Transverse colon (tissue), 4 donors: ENCODE data around the gene GSDMA. TPM values are rescaled to one million over a fixed set of nuclear protein-coding genes. Genes with fewer than 3 reads are reported as not detected.
A peak's percentile ranks its signal among the peaks of the same experiment; 100 is the strongest.
"Not testable (repeated sequence)": the region's sequence is repeated elsewhere in the genome, so short reads cannot be mapped to it uniquely, and the experiment has no call there.

Experiments used
- DNase-seq: peaks from one replicate; pipeline ENCODE4 v3.0.0-alpha.2; 2019
- H3K27ac ChIP-seq, 4 donors: fragments of 200-600 bp; sonication (generic); 2 replicates each; pipeline ENCODE4 v1.5.1; 2016 to 2018; ENCODE audit warnings: inconsistent platforms in 4 of 4
- H3K27me3 ChIP-seq: fragments of 200-600 bp; sonication (generic); 2 replicates; pipeline ENCODE4 v1.5.1; 2017; ENCODE audit warnings: inconsistent platforms
- H3K36me3 ChIP-seq, 4 donors: fragments of 200-600 bp; sonication (generic); 2 replicates each; pipeline ENCODE4 v1.5.1; 2017 to 2019; ENCODE audit warnings: inconsistent platforms in 4 of 4
- H3K4me1 ChIP-seq, 4 donors: fragments of 200-600 bp; sonication (generic); 2 replicates each; pipeline ENCODE4 v1.5.1; 2017 to 2020; ENCODE audit warnings: inconsistent platforms in 4 of 4
- H3K4me3 ChIP-seq, 4 donors: fragments of 200-600 bp; sonication (generic); 1 replicate in 1 of 4; 2 replicates in 3 of 4; pipeline versions ENCODE4 v1.5.1 to v1.6.1; 2017 to 2019; ENCODE audit warnings: inconsistent platforms in 4 of 4
- H3K9me3 ChIP-seq, 2 donors: fragments of 200-600 bp; sonication (generic); 2 replicates each; pipeline ENCODE4 v1.5.1; 2017 to 2019; ENCODE audit warnings: inconsistent platforms in 2 of 2
- EP300 ChIP-seq: sonication (generic); formaldehyde crosslinking; IDR thresholded peaks from one replicate; pipeline ENCODE4 v1.6.1; 2017; ENCODE audit warnings: antibody characterized with exemption, low read depth
- POLR2A ChIP-seq: fragments of 450-650 bp; IDR thresholded peaks from one replicate; pipeline ENCODE4 v1.6.1; 2016; ENCODE audit warnings: antibody characterized with exemption, mild to moderate bottlenecking, moderate library complexity
- POLR2AphosphoS5 ChIP-seq, 3 donors: sonication (generic); formaldehyde crosslinking; IDR thresholded peaks; one replicate each; pipeline ENCODE4 v1.6.1; 2016; ENCODE audit warnings: antibody characterized with exemption in 3 of 3
- WGBS, 2 donors: methylation state at CpG; one replicate each; pipeline ENCODE4 v1.1.5; 2018; ENCODE audit warnings: low coverage in 1 of 2; 5-methylcytosine and 5-hydroxymethylcytosine counted together
- in situ Hi-C, 4 donors: fragments of 200-750 bp; cut with MboI; loops; one replicate each; pipeline versions ENCODE4 v1.15.0 to v1.15.1; 2017; ENCODE audit warnings: low sequenced_read_pairs in 3 of 4, low pct_ligation_motif_present in 1 of 4, low pct_unique_long_range_greater_than_20kb in 1 of 4
- intact Hi-C: fragments of 100-400 bp; cut with DNase I; formaldehyde crosslinking; loops from one replicate; pipeline ENCODE4 v1.15.1; 2023; ENCODE audit warnings: low total_unique reads
- total RNA-seq, 4 donors: library from RNA; depleted of rRNA; stranded (reverse); fragments of >200 nt; gene quantifications; one replicate each; pipeline ENCODE4 v1.1.0, GENCODE V29; 2016
- TF ChIP-seq, protein P1 (sequence below), 5 experiments: fragments of 200-600 bp in 3 of 5; fragments of 450-650 bp in 2 of 5; sonication (generic) in 3 of 5; IDR thresholded peaks; 1 replicate in 2 of 5; 2 replicates in 3 of 5; pipeline ENCODE4 v1.5.1; 2016 to 2017; ENCODE audit warnings: antibody characterized with exemption in 5 of 5, inconsistent platforms in 3 of 5, mild to moderate bottlenecking in 2 of 5, moderate library complexity in 1 of 5

Gene GSDMA
- total RNA-seq, 4 donors from 2014 or later = 3.7 TPM; not detected in 3

DNA sequence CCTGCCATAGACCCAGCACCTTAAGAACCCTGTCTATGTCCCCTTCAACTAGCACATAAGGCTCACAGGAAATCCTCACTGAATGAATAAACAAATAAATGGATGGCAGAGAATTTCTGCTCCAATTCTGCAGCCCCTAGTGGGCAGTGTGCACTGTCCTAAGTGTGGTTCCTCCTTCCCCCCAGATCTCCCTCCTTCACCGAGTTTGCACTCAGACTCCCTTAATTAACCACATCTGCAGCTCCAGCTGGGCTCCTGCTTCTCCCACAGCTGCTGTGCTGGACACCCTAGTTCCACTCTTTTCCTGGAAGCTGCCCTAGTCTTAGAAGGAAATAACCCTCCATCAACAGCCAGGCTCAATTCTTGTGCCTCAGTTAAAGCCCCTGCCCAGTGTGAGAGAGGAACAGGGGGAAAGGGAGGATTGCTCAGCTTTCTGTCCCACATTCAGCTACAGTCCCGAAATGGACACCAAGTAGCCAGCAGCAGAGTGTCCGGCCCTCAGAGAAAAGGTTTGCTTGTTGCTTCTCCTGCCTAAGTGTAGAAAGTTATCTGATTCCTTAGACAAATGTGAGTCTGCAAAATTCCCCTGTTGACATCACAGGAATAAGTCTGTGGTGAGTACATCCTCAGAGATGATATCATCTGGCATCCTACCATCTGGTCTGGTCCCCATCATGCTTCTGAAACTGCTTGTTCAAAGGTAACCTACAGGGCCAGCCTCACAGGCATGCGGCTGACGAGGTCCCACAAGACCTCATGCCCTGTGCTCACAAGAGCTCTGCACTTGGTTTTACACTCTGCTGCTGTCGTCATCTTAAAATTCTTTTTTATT lies 23.0 kb upstream of the GSDMA start:
- 52 to 83% methylated on average over 3 to 6 of the region's 6 CpGs for WGBS, 2 donors

DNA sequence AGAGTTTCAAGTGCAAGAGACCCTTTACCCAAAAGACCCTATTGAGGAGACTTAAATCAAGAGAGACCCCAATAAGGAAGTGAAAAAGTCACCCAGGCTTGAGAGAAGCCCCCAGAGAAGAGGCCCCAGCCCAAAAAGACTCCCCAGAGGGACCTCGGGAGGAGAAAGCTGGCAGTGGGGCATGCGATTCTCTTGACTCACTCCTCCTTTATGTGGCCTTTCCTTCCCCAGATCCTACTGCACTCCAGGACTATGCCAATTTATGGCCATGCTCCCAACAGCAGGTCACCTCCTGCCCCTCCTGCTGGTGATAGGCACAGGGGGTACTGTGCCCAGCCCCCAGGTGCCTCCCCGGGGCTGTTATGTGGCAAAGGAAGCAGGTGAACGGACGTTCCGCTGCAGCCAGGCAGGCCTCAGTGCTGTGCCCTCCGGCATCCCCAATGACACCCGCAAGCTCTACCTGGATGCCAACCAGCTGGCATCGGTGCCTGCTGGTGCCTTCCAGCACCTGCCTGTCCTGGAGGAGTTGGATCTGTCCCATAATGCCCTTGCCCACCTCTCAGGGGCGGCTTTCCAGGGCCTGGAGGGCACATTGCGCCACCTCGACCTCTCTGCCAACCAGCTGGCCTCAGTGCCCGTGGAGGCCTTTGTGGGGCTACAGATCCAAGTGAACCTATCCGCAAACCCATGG lies 19.0 kb upstream of the GSDMA start:
- intact Hi-C loops (no loop called here), in situ Hi-C loops (no loop called here)
- H3K27me3 ChIP-seq = no peaks in the 10 kb centered on the region
- H3K4me1 ChIP-seq = no peaks in the 10 kb centered on the region
- WGBS, 2 donors = 85% methylated on average over 10 of the region's 14 CpGs; no CpG with 5 or more reads in 1 of the 2 donors
- TF ChIP-seq POLR2A (no peak), POLR2AphosphoS5 (IDR thresholded peaks at IDR 0.05) (no peak), EP300 (no peak)
- TF ChIP-seq, protein P1, sequence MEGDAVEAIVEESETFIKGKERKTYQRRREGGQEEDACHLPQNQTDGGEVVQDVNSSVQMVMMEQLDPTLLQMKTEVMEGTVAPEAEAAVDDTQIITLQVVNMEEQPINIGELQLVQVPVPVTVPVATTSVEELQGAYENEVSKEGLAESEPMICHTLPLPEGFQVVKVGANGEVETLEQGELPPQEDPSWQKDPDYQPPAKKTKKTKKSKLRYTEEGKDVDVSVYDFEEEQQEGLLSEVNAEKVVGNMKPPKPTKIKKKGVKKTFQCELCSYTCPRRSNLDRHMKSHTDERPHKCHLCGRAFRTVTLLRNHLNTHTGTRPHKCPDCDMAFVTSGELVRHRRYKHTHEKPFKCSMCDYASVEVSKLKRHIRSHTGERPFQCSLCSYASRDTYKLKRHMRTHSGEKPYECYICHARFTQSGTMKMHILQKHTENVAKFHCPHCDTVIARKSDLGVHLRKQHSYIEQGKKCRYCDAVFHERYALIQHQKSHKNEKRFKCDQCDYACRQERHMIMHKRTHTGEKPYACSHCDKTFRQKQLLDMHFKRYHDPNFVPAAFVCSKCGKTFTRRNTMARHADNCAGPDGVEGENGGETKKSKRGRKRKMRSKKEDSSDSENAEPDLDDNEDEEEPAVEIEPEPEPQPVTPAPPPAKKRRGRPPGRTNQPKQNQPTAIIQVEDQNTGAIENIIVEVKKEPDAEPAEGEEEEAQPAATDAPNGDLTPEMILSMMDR (IDR thresholded peaks at IDR 0.05) = no peak
- DNase-seq = no peak
- no peak overlapping the region for H3K27ac ChIP-seq
- no peaks in the 10 kb centered on the region for H3K36me3 ChIP-seq
- H3K9me3 ChIP-seq = no peaks in the 10 kb centered on the region
- no peak overlapping the region for H3K4me3 ChIP-seq

More for the DNA sequence above, 23.0 kb upstream of the GSDMA start:
- intact Hi-C loops = no loop called here
- in situ Hi-C loops = no loop called here
- Histone ChIP-seq H3K4me1 (no peaks in the 10 kb centered on the region), H3K4me3 (no peak overlapping the region), H3K9me3 (no peaks in the 10 kb centered on the region), H3K27ac (peak overlapping the region in 2 of 4 donors; percentile 25 to 49), H3K27me3 (no peaks in the 10 kb centered on the region), H3K36me3 (no peaks in the 10 kb centered on the region)
- TF ChIP-seq POLR2A (no peak), POLR2AphosphoS5 (IDR thresholded peaks at IDR 0.05) (no peak), EP300 (no peak)
- TF ChIP-seq, protein P1 (IDR thresholded peaks at IDR 0.05) = peak in 2 of 5 experiments; percentile 10 to 34
- no peak for DNase-seq

DNA sequence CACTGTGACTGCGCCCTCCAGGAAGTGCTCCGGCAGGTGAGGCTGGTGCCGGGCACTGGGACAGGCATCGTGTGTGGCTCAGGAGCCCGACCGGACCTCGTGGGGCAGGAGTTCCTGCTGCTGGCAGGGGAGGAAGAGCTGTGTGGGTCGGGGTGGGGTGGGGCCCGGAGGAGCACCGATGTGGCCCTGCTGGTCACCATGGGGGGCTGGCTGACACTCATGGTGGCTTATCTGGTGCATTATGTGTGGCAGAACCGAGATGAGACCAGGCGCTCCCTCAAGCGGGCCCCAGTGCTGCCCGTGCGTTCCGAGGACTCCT lies 18.5 kb upstream of the GSDMA start:
- H3K36me3 ChIP-seq = no peaks in the 10 kb centered on the region
- WGBS, 2 donors = 84% methylated on average over 14 of the region's 16 CpGs; no CpG with 5 or more reads in 1 of the 2 donors
- intact Hi-C loops = no loop called here
- no peak for TF ChIP-seq POLR2AphosphoS5 (IDR thresholded peaks at IDR 0.05)
- TF ChIP-seq, protein P1 (IDR thresholded peaks at IDR 0.05) = no peak
- TF ChIP-seq EP300 = no peak
- no peak for TF ChIP-seq POLR2A
- H3K27me3 ChIP-seq = no peaks in the 10 kb centered on the region
- no peak for DNase-seq
- no peaks in the 10 kb centered on the region for H3K4me1 ChIP-seq
- no peak overlapping the region for H3K4me3 ChIP-seq
- in situ Hi-C loops = no loop called here
- H3K9me3 ChIP-seq = no peaks in the 10 kb centered on the region
- no peak overlapping the region for H3K27ac ChIP-seq

DNA sequence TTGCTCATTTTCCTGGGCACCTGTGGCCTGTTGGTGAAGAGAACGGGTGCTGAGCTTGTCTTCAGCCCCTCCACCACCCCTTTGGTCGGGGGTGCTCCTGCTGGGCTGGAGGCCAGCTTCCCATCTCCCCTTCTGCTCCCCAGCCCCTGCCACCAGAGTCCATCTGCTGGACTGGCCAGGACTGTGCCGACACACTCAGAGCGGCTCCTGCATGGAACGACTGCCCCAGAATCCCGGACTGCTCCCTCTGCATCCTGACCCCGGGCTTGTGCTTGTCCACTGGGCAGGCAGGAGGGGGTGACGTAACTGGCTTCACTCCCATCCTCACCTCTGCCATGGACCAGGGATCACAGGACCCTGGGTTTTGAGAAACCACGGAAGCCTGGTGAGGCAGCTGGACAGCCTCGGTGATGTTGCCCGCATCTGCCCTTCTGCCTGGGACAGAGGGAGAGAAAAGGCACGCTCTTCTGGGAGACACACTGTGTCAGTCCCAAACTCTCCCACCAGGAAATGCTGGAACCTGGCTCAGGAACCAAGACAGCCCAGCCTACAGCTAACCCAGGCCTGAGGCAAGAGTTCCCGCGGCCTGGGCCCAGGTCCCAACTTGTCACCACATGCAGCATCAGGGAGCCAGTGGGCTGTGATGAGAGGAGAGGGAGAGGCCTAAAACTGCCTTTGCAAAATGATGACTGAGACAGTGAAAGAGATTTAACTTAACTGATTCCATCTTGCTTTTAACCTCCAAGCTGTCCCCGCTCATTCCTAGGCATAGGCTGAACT lies 16.1 kb upstream of the GSDMA start:
- Histone ChIP-seq H3K36me3 (no peaks in the 10 kb centered on the region), H3K4me1 (no peaks in the 10 kb centered on the region), H3K9me3 (no peaks in the 10 kb centered on the region), H3K27ac (no peak overlapping the region), H3K27me3 (no peaks in the 10 kb centered on the region), H3K4me3 (no peak overlapping the region)
- 84 to 100% methylated on average over 1 to 15 of the region's 15 CpGs for WGBS, 2 donors
- intact Hi-C loops (no loop called here), in situ Hi-C loops (no loop called here)
- TF ChIP-seq EP300 (no peak), POLR2A (no peak), POLR2AphosphoS5 (IDR thresholded peaks at IDR 0.05) (no peak)
- TF ChIP-seq, protein P1 (IDR thresholded peaks at IDR 0.05) = no peak
- no peak for DNase-seq

DNA sequence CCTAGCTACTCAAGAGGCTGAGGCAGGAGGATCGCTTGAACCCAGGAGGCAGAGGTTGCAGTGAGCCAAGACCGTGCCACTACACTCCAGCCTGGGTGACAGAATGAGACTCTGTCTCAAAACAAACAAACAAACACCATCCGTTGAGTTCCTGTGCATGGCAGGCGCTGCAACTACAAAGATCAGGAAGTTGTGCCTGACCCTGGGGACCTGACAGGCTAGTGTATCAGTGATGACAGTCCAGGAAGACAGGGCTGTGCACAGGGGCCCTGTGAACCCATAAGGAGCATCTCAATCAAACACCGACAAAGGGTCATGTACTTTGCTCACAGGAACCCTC lies 14.3 kb upstream of the GSDMA start:
- not testable (repeated sequence) for H3K27ac ChIP-seq

More for the DNA sequence above, 14.3 kb upstream of the GSDMA start:
- H3K4me1 ChIP-seq, in situ Hi-C loops, H3K9me3 ChIP-seq, intact Hi-C loops, DNase-seq, H3K27me3 ChIP-seq, H3K36me3 ChIP-seq, H3K4me3 ChIP-seq: not testable (repeated sequence)
- WGBS, 2 donors = 60 to 82% methylated on average over 1 to 5 of the region's 5 CpGs
